ENCODE results near the gene ITPR2. TPM values are rescaled to one million over a fixed set of nuclear protein-coding genes. Genes with fewer than 3 reads are reported as not detected.

ITPR2 gene
- total RNA-seq, 1 donor = 77.7 TPM

DNA sequence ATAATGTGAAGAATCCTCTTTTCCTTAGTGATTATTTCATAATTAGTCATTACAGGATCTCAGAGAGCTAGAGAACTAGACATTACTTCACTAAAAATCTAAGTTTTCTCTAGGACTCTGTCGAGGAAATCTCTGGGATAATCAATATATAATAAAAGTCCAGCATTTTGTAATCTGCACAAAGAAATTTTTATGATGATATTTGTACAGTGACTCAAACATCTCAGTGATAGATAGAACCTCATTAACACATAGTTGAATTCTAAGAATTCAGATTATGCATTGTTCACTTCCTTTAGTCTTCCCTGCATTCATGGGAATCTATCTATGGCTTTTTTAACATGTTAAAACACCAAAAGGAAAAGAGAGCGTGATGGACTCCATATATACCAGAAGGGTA, 11.0 kb downstream of the ITPR2 start:
- no peak overlapping the region for H3K4me3 ChIP-seq (ENCODE audit: low read depth, low read length)
- TF ChIP-seq, protein P1, sequence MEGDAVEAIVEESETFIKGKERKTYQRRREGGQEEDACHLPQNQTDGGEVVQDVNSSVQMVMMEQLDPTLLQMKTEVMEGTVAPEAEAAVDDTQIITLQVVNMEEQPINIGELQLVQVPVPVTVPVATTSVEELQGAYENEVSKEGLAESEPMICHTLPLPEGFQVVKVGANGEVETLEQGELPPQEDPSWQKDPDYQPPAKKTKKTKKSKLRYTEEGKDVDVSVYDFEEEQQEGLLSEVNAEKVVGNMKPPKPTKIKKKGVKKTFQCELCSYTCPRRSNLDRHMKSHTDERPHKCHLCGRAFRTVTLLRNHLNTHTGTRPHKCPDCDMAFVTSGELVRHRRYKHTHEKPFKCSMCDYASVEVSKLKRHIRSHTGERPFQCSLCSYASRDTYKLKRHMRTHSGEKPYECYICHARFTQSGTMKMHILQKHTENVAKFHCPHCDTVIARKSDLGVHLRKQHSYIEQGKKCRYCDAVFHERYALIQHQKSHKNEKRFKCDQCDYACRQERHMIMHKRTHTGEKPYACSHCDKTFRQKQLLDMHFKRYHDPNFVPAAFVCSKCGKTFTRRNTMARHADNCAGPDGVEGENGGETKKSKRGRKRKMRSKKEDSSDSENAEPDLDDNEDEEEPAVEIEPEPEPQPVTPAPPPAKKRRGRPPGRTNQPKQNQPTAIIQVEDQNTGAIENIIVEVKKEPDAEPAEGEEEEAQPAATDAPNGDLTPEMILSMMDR (IDR thresholded peaks at IDR 0.05; ENCODE audit: insufficient read depth, low read depth, low read length) = no peak
- no peak for DNase-seq (ENCODE audit: low read depth)

DNA sequence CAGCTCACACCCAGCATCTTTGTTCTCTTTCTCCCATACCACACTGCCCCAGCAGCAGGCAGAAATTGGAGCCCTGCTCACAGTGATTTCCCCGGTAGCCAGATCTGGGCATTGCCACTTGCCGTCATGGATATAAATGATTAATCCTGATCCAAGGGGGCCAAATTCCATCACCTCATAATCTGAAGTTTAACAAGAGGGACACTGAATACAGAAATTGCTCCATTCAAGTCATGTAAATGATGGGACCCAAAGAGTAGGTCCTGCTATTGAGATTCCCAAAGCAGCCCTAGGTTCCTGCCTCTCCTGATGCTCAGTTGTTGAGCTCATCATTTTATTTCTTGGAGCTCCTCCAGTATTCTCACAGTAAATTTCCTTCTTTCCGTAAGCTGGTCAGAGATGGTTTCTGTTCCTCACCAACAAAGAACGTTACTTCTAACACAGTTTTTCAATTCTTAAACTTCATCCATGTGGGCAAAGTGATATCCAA, 11.7 kb downstream of the ITPR2 start:
- DNase-seq (ENCODE audit: low read depth) = peak; percentile 54
- H3K4me3 ChIP-seq (ENCODE audit: low read depth, low read length) = no peak overlapping the region
- TF ChIP-seq, protein P1 (IDR thresholded peaks at IDR 0.05; ENCODE audit: insufficient read depth, low read depth, low read length) = no peak

DNA sequence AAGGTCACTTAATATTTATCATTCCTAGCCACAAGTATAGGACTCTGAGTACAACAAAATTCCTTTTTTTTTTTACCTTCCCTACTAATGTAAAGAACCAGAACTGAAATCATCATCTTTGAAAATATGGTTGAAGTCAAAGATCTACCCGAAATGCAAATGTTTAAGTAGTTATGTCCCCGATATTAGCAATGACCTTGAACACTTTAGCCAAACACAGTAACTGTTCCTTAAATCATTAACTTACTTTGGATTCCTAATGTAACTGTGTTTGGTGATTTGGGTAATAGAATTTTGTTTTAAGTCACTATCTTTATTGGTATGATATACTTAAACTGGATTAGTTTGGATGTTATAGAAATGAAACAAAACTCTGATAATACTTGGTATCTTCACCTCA, 14.4 kb downstream of the ITPR2 start:
- TF ChIP-seq, protein P1 (IDR thresholded peaks at IDR 0.05; ENCODE audit: insufficient read depth, low read depth, low read length) = no peak
- no peak overlapping the region for H3K4me3 ChIP-seq (ENCODE audit: low read depth, low read length)

DNA sequence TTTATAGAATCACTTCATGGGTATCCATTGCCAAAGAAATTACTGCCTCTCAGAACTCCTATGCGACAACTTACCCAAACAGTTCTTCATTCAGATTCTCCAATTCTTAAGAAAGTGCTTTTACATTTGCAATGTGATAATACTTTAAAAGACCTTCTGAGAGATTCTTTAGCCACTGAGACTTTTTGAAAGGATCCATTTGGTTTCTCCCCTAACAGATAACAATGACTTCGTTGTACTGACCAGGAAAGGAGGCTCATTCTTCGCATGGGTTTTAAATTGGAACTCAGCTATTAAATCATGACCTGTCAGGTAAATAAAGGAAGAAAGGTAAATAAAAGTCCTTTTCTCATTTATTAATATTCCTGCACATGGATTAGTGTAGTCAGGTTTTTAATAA, 14.8 kb downstream of the ITPR2 start:
- H3K4me3 ChIP-seq (ENCODE audit: low read depth, low read length) = no peak overlapping the region
- no peak for DNase-seq (ENCODE audit: low read depth)
- TF ChIP-seq, protein P1 (IDR thresholded peaks at IDR 0.05; ENCODE audit: insufficient read depth, low read depth, low read length) = no peak

More for the DNA sequence above, 14.4 kb downstream of the ITPR2 start:
- no peak for DNase-seq (ENCODE audit: low read depth)

DNA sequence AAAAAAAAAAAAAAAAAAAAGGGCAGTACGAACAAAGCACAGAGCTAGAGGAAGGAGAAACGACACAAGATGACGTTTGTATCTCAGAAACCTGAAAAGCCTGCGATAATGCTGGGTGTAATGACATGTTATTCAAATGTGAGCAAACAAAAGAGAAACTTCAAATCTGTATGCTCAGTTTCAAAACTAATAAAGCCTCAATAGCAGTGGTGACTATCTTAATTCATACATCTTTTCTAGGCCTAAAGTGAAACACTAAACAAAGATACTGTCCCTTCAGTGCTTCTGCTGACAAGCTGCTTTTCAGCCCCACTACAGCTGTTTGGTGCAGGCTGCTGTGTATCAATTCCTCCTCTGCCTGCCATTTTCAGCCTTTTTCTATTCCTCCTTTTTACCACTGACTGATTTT, 15.8 kb downstream of the ITPR2 start:
- TF ChIP-seq, protein P1 (IDR thresholded peaks at IDR 0.05; ENCODE audit: insufficient read depth, low read depth, low read length) = no peak
- H3K4me3 ChIP-seq (ENCODE audit: low read depth, low read length) = no peak overlapping the region
- DNase-seq (ENCODE audit: low read depth) = no peak

DNA sequence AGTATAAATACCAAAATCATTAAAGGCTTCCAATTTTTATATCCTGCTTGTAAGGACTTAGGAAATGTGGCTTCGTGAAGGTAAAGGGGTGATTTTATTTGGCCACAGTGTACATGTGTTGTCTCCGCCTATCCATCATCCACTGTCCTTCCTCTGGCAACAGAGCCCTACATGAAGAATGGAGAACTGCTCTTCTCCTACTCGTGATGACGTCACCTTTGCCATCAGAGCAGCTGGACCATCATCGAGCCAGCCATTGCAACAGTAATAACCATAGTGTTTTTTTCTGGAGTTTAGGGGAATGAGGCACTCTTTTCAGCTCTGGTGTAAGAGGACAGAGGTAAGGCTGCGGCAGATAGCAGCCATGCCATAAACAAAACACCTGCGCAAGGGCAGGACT, 19.2 kb downstream of the ITPR2 start:
- TF ChIP-seq, protein P1 (IDR thresholded peaks at IDR 0.05; ENCODE audit: insufficient read depth, low read depth, low read length) = no peak
- no peak overlapping the region for H3K4me3 ChIP-seq (ENCODE audit: low read depth, low read length)
- DNase-seq (ENCODE audit: low read depth) = no peak

DNA sequence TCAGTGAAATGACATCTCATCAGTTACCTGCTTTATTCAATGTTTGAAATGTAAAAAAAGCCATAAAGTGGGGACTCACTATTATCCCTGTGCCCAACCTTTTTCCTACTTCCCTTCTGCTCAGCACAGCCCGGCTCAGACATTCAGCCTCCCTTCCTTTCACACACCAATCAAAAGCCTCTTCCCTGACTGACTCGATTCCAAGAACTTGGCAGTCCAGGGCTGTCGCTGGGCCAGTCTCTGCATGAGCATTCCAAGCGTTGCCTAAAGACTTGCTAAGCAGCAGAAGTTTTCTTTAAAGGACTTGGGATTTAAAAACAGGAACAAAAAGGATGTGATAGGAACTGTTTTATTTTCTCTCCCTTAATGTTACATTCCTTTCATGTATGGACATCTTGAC, 22.7 kb downstream of the ITPR2 start:
- TF ChIP-seq, protein P1 (IDR thresholded peaks at IDR 0.05; ENCODE audit: insufficient read depth, low read depth, low read length) = no peak
- DNase-seq (ENCODE audit: low read depth) = peak; percentile 70
- H3K4me3 ChIP-seq (ENCODE audit: low read depth, low read length) = no peak overlapping the region

All from fibroblast of villous mesenchyme (primary cell).